DND-41 (cell line): ENCODE data around the gene FJX1.

ENCODE experiments used
- ATAC-seq: fragments of 200-7000 bp; cut with Tn5 transposase; 3 replicates; pipeline ENCODE4 v1.9.1; 2021; ENCODE audit warnings: low read depth; ENCODE audit not compliant: insufficient read depth
- DNase-seq: peaks from one replicate; pipeline ENCODE4 v3.0.0-alpha.2; 2020
- H2AFZ ChIP-seq: 2 replicates; pipeline ENCODE4 v1.6.0; 2012; ENCODE audit warnings: low read depth, low read length
- H3K27ac ChIP-seq: 2 replicates; pipeline ENCODE4 v1.5.1; 2012; ENCODE audit warnings: low read length, inconsistent platforms
- H3K27me3 ChIP-seq: fragments of 200-600 bp; sonication (generic); 2 replicates; pipeline ENCODE4 v1.6.0; 2012; ENCODE audit warnings: low read length, mild to moderate bottlenecking, inconsistent platforms; ENCODE audit not compliant: insufficient read depth, poor library complexity
- H3K36me3 ChIP-seq: 2 replicates; pipeline ENCODE4 v1.5.1; 2012; ENCODE audit warnings: low read length, inconsistent platforms; ENCODE audit not compliant: insufficient read depth
- H3K4me1 ChIP-seq: 2 replicates; pipeline ENCODE4 v1.5.1; 2012; ENCODE audit warnings: mild to moderate bottlenecking, low read length; ENCODE audit not compliant: insufficient read depth
- H3K4me2 ChIP-seq: 2 replicates; pipeline ENCODE4 v1.6.0; 2012; ENCODE audit warnings: mild to moderate bottlenecking, moderate library complexity, low read length, inconsistent platforms; ENCODE audit not compliant: insufficient read depth
- H3K4me3 ChIP-seq, 2 experiments: fragments of 200-600 bp in 1 of 2; shearing (Covaris generic) in 1 of 2; 2 replicates each; pipeline ENCODE4 v1.5.1; 2012 to 2016; ENCODE audit warnings: inconsistent platforms in 2 of 2, low read length in 2 of 2, mild to moderate bottlenecking in 2 of 2, low read depth in 1 of 2, moderate library complexity in 1 of 2
- H3K79me2 ChIP-seq: 2 replicates; pipeline ENCODE4 v1.6.0; 2012; ENCODE audit warnings: low read length, inconsistent platforms; ENCODE audit not compliant: insufficient read depth
- H3K9ac ChIP-seq: 2 replicates; pipeline ENCODE4 v1.6.0; 2012; ENCODE audit warnings: low read depth, mild to moderate bottlenecking, inconsistent platforms, low read length, moderate library complexity
- H3K9me3 ChIP-seq: 2 replicates; pipeline ENCODE4 v1.5.1; 2012; ENCODE audit warnings: low read length, moderate library complexity, mild to moderate bottlenecking, inconsistent platforms; ENCODE audit not compliant: insufficient read depth, severe bottlenecking
- H4K20me1 ChIP-seq: 2 replicates; pipeline ENCODE4 v1.6.0; 2012; ENCODE audit warnings: low read length; ENCODE audit not compliant: insufficient read depth
- EZH2 ChIP-seq: IDR thresholded peaks from 3 replicates; pipeline ENCODE4 v1.6.1; 2012; ENCODE audit warnings: borderline replicate concordance, low read depth, mild to moderate bottlenecking, moderate library complexity, low read length, inconsistent platforms; ENCODE audit not compliant: severe bottlenecking
- TF ChIP-seq, protein P1 (sequence below): IDR thresholded peaks from 2 replicates; pipeline ENCODE4 v1.5.1; 2012; ENCODE audit warnings: borderline replicate concordance, low read length, moderate library complexity, mild to moderate bottlenecking; ENCODE audit not compliant: poor library complexity, severe bottlenecking; ENCODE audit errors: extremely low read depth

Gene FJX1

DNA sequence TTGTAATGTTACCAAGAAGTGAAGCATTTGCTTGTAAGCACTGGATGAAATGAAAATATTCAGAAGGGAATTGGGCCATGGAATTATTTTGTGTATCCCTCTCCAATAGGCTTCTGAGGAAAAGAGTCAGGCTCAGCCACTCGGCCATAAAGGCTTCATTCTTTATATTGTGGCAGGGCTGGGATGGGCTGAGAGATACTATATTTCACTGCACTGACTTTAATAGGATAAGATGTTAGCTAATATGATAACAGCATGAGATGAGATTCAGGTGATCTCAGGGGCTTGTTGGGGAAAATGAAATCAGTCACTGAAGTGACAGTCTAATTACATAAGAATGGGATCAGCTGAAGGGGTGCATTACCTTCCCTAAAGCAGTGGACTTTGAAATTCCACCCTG is 37.0 kb downstream of the FJX1 start:
- Histone ChIP-seq H3K36me3 (no peaks in the 10 kb centered on the region), H2AFZ (no peak overlapping the region), H3K9ac (no peak overlapping the region), H3K79me2 (no peaks in the 10 kb centered on the region), H3K9me3 (no peaks in the 10 kb centered on the region), H3K4me1 (no peaks in the 10 kb centered on the region), H3K27ac (no peak overlapping the region), H4K20me1 (no peaks in the 10 kb centered on the region), H3K4me3 (no peak overlapping the region), H3K27me3 (no peaks in the 10 kb centered on the region), H3K4me2 (no peak overlapping the region)
- ATAC-seq (no peak), DNase-seq (no peak)
- no peak for TF ChIP-seq EZH2
- TF ChIP-seq, protein P1, sequence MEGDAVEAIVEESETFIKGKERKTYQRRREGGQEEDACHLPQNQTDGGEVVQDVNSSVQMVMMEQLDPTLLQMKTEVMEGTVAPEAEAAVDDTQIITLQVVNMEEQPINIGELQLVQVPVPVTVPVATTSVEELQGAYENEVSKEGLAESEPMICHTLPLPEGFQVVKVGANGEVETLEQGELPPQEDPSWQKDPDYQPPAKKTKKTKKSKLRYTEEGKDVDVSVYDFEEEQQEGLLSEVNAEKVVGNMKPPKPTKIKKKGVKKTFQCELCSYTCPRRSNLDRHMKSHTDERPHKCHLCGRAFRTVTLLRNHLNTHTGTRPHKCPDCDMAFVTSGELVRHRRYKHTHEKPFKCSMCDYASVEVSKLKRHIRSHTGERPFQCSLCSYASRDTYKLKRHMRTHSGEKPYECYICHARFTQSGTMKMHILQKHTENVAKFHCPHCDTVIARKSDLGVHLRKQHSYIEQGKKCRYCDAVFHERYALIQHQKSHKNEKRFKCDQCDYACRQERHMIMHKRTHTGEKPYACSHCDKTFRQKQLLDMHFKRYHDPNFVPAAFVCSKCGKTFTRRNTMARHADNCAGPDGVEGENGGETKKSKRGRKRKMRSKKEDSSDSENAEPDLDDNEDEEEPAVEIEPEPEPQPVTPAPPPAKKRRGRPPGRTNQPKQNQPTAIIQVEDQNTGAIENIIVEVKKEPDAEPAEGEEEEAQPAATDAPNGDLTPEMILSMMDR: no peak

DNA sequence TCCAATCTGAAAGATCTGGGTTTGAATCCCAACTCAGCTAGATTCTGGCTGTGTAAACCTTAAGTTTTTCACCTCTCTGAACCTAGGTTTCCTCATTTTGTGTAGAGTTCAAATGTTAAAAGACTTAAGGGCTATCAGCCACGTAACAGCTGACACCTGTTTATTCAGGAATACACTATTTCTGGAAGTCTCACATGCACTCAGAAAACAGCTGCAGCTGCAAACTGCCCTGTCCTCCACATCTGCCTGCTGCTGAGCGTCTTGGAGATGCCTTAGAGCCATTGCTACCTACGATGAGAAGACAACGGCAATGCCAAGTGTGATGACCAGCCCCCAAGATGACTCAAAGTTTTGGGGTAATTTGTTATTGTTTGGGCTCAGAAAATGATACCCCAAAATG is 37.6 kb downstream of the FJX1 start:
- no peaks in the 10 kb centered on the region for H3K9me3 ChIP-seq
- no peaks in the 10 kb centered on the region for H3K4me1 ChIP-seq
- no peak overlapping the region for H3K4me2 ChIP-seq
- H3K79me2 ChIP-seq: no peaks in the 10 kb centered on the region
- H3K27me3 ChIP-seq: no peaks in the 10 kb centered on the region
- H2AFZ ChIP-seq: no peak overlapping the region
- ATAC-seq (no peak), DNase-seq (no peak)
- TF ChIP-seq, protein P1: no peak
- TF ChIP-seq EZH2: no peak
- H3K4me3 ChIP-seq: no peak overlapping the region
- no peaks in the 10 kb centered on the region for H3K36me3 ChIP-seq
- H3K27ac ChIP-seq: no peak overlapping the region
- H3K9ac ChIP-seq: no peak overlapping the region
- H4K20me1 ChIP-seq: no peaks in the 10 kb centered on the region

DNA sequence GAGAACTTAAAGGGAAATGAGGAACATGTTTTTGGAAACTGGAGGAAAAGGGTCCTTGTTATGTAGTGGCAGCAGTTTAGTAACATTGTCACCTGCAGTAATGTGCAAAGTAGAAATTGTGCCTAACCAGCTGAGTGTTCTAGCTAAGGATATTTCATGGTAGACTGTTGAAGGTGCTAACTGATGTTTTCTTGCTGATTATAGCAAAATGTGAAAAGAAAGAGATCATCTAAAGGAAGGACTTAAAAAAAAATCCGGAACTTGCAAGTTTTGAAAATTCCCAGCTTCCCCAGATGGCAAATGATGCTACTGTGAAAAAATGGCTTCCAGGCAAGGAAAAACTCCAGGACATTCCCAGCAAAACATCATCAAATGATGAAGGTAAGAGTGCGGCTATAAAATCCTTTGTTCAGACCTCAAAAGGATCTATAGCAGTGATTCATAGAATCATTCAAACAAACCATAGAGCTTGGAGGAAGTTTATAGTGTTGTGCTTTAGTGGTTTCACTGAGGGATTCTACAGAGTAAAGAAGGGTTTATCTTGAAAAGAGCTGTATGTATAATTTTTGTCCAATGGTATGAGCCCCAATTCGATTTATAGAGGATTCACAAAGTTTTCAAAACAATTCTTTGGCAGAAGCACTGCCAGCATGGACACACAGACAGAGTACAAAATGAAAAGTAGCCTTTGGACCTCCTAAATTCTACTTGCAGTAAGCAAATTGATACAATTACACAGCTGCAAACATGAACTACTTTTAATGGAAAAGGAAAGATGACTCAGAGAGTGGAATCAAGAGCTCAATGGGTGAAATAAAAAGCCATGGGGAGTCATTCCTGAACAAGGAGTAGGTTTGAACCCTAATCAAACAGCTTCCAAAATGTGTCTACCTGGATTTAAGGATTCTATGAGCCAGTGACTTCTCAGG is 40.0 kb downstream of the FJX1 start:
- no peak overlapping the region for H3K27ac ChIP-seq
- peaks cover 10% of the 10 kb centered on the region for H3K4me1 ChIP-seq
- no peak overlapping the region for H3K4me3 ChIP-seq
- no peaks in the 10 kb centered on the region for H3K36me3 ChIP-seq
- ATAC-seq: no peak
- no peak for TF ChIP-seq EZH2
- TF ChIP-seq, protein P1: no peak
- H3K9me3 ChIP-seq: peaks cover 4% of the 10 kb centered on the region
- H3K27me3 ChIP-seq: no peaks in the 10 kb centered on the region
- H3K79me2 ChIP-seq: no peaks in the 10 kb centered on the region
- no peaks in the 10 kb centered on the region for H4K20me1 ChIP-seq
- no peak overlapping the region for H2AFZ ChIP-seq
- DNase-seq: no peak
- no peak overlapping the region for H3K4me2 ChIP-seq
- H3K9ac ChIP-seq: no peak overlapping the region
